Measurements from ENCODE around the gene CDH23.

The CDH23 gene

GRCh38 chr10:71435571-71436267 is 39.0 kb downstream of the CDH23 start:
- in situ Hi-C loops (cut with HindIII; ENCODE audit: low sequenced_read_pairs): no loop called here

- in situ Hi-C loops (cut with HindIII; ENCODE audit: low sequenced_read_pairs): no loop called here
These were observed 39.8 kb downstream of the CDH23 start for GRCh38 chr10:71436268-71437125.

- in situ Hi-C loops (cut with HindIII; ENCODE audit: low sequenced_read_pairs): no loop called here
These were observed 40.9 kb downstream of the CDH23 start for GRCh38 chr10:71437537-71438092.

- in situ Hi-C loops (cut with HindIII; ENCODE audit: low sequenced_read_pairs): no loop called here
These were observed 42.0 kb downstream of the CDH23 start for GRCh38 chr10:71438761-71439160.

- in situ Hi-C loops (cut with HindIII; ENCODE audit: low sequenced_read_pairs): no loop called here
These were observed 43.1 kb downstream of the CDH23 start for GRCh38 chr10:71439670-71440425.

GRCh38 chr10:71440506-71441035 is 43.9 kb downstream of the CDH23 start:
- in situ Hi-C loops (cut with HindIII; ENCODE audit: low sequenced_read_pairs): no loop called here

GRCh38 chr10:71442000-71442399 is 45.3 kb downstream of the CDH23 start:
- in situ Hi-C loops (cut with HindIII; ENCODE audit: low sequenced_read_pairs): no loop called here

- in situ Hi-C loops (cut with HindIII; ENCODE audit: low sequenced_read_pairs): no loop called here
These were observed 46.3 kb downstream of the CDH23 start for GRCh38 chr10:71442859-71443570.

GRCh38 chr10:71443676-71444075 is 47.0 kb downstream of the CDH23 start:
- in situ Hi-C loops (cut with HindIII; ENCODE audit: low sequenced_read_pairs): no loop called here

GRCh38 chr10:71444284-71445054 is 47.7 kb downstream of the CDH23 start:
- in situ Hi-C loops (cut with HindIII; ENCODE audit: low sequenced_read_pairs): no loop called here

GRCh38 chr10:71447676-71448075 is 51.0 kb downstream of the CDH23 start:
- in situ Hi-C loops (cut with HindIII; ENCODE audit: low sequenced_read_pairs): no loop called here

GRCh38 chr10:71448146-71448545 is 51.4 kb downstream of the CDH23 start:
- in situ Hi-C loops (cut with HindIII; ENCODE audit: low sequenced_read_pairs): no loop called here

- in situ Hi-C loops (cut with HindIII; ENCODE audit: low sequenced_read_pairs): no loop called here
These were observed 52.3 kb downstream of the CDH23 start for GRCh38 chr10:71449026-71449425.

- in situ Hi-C loops (cut with HindIII; ENCODE audit: low sequenced_read_pairs): no loop called here
These were observed 55.0 kb downstream of the CDH23 start for GRCh38 chr10:71451754-71452153.

GRCh38 chr10:71453186-71453585 is 56.5 kb downstream of the CDH23 start:
- in situ Hi-C loops (cut with HindIII; ENCODE audit: low sequenced_read_pairs): no loop called here

GRCh38 chr10:71454347-71454746 is 57.6 kb downstream of the CDH23 start:
- in situ Hi-C loops (cut with HindIII; ENCODE audit: low sequenced_read_pairs): no loop called here

GRCh38 chr10:71455035-71455434 is 58.3 kb downstream of the CDH23 start:
- in situ Hi-C loops (cut with HindIII; ENCODE audit: low sequenced_read_pairs): no loop called here

GRCh38 chr10:71456631-71457030 is 59.9 kb downstream of the CDH23 start:
- in situ Hi-C loops (cut with HindIII; ENCODE audit: low sequenced_read_pairs): no loop called here

GRCh38 chr10:71457908-71458307 is 61.2 kb downstream of the CDH23 start:
- in situ Hi-C loops (cut with HindIII; ENCODE audit: low sequenced_read_pairs): no loop called here

- in situ Hi-C loops (cut with HindIII; ENCODE audit: low sequenced_read_pairs): no loop called here
These were observed 61.7 kb downstream of the CDH23 start for GRCh38 chr10:71458387-71458786.
